ENCODE results near the gene PTEN.
A peak's percentile ranks its signal among the peaks of the same experiment; 100 is the strongest.

The PTEN gene

DNA sequence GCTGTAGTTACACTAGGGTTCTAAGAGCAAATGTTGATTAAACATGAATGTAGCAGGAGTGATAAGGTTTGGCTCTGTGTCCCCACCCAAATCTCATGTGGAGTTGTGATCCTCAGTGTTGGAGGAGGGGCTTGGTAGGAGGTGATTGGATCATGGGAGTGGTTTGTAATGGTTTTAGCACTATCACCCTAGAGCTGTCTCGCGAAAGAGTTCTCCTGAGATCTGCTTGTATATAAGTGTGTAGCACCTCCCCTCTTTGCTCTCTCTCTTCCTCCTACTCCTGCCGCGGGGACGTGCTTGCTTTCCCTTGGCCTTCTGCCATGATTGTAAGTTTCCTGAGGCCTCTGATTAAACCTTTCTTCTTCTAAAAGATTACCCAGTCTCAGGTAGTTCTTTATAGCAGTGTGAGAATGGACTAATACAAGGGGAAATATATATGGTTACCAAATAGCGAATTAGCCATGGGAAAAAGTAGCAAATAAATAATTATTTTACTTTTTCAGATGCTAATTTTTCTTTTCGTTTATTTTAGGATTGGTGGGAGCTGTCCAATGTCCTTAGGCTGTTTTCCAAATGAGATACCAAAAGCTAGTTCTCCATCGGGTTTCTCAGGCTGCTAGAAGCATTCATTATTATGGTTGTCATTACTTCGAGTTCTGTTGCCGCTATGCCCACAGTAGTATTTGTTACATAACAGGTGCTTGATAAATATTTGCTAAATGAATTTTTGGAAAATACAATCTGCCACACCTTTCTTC is 58.7 kb downstream of the PTEN start:
- 0 out of 2 replicates have a peak, but pooled peaks cover 2% of the 10 kb centered on the region for H3K36me3 ChIP-seq (ENCODE audit: control insufficient read depth, insufficient read depth, low read length)

DNA sequence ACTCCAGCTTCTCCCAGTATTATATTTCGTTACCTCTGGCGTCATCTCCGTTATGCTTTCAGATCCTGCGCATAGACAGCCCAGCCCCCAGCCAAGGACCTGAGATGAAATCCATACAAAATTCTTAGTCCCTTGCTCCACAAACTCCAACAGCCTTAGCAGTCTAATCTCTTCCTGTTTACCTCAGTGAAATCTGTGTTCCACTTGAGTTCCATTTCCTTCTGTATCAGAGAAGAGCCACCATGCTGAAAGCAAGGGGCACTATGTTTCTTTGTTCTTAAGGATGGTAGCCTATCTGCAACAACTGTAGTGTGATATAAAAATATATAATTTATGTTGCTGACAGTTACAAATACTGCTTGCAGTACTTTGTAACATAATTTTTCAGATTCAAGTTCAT is 59.8 kb downstream of the PTEN start:
- Histone ChIP-seq H3K4me1 (ENCODE audit: control insufficient read depth, insufficient read depth, low read length) (peaks cover 16% of the 10 kb centered on the region), H3K9ac (ENCODE audit: low read length) (no peak overlapping the region)

More for the DNA sequence above, 58.7 kb downstream of the PTEN start:
- H3K27ac ChIP-seq (ENCODE audit: low read depth, low read length), result no peak overlapping the region
- peaks cover 15% of the 10 kb centered on the region for H3K4me1 ChIP-seq (ENCODE audit: control insufficient read depth, insufficient read depth, low read length)
- no peaks in the 10 kb centered on the region for H3K9me3 ChIP-seq (ENCODE audit: control insufficient read depth, insufficient read depth, low read depth, low read length)
- H3K9ac ChIP-seq (ENCODE audit: low read length), result no peak overlapping the region
- no peak overlapping the region for H3K4me3 ChIP-seq (ENCODE audit: low read depth, low read length)
- H3K27me3 ChIP-seq (ENCODE audit: control insufficient read depth, insufficient read depth, low read length), result no peaks in the 10 kb centered on the region

DNA sequence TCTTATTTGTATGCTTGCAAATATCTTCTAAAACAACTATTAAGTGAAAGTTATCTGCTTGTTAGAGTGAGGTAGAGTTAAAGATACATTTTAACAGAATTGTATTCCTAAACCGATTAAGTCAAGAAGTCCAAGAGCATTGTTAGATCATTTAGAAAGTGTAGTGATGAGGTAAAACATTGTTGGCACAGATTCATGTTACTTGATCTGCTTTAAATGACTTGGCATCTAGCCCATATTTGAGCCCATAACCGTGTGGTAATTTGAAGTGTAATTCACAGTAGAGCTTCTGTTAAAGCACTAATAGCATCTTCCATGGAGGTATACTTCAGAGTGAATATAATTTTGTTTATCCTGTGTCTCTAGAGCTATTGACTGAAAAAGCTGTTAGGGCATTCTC is 62.1 kb downstream of the PTEN start:
- peaks cover 16% of the 10 kb centered on the region for H3K4me1 ChIP-seq (ENCODE audit: control insufficient read depth, insufficient read depth, low read length)

More for the DNA sequence above, 59.8 kb downstream of the PTEN start:
- Histone ChIP-seq H3K4me3 (ENCODE audit: low read depth, low read length) (no peak overlapping the region), H3K36me3 (ENCODE audit: control insufficient read depth, insufficient read depth, low read length) (0 out of 2 replicates have a peak, but pooled peaks cover 2% of the 10 kb centered on the region), H3K9me3 (ENCODE audit: control insufficient read depth, insufficient read depth, low read depth, low read length) (no peaks in the 10 kb centered on the region), H3K27me3 (ENCODE audit: control insufficient read depth, insufficient read depth, low read length) (no peaks in the 10 kb centered on the region), H3K27ac (ENCODE audit: low read depth, low read length) (no peak overlapping the region)

DNA sequence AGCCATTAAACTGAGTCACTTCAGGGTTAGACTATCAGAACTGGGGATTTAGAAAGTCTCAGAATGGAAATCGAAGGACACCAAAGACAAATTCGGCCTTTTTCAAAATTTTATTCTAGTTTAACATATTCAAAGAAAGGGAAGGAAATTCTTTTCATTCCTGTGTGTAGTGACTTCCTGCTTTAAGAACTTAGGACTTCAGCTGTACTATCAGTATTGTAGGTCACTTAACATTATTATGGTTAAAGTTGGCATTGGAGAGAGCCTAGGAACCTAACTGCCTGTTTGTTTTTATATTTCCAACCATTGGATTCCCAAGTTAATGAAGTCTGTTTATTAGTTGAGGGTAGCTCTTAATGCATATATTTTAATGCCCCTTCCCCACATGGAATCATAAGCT is 63.7 kb downstream of the PTEN start:
- Histone ChIP-seq H3K9ac (ENCODE audit: low read length) (no peak overlapping the region), H3K4me3 (ENCODE audit: low read depth, low read length) (no peak overlapping the region), H3K36me3 (ENCODE audit: control insufficient read depth, insufficient read depth, low read length) (0 out of 2 replicates have a peak, but pooled peaks cover 2% of the 10 kb centered on the region), H3K27ac (ENCODE audit: low read depth, low read length) (no peak overlapping the region), H3K27me3 (ENCODE audit: control insufficient read depth, insufficient read depth, low read length) (no peaks in the 10 kb centered on the region), H3K4me1 (ENCODE audit: control insufficient read depth, insufficient read depth, low read length) (peaks cover 20% of the 10 kb centered on the region), H3K9me3 (ENCODE audit: control insufficient read depth, insufficient read depth, low read depth, low read length) (no peaks in the 10 kb centered on the region)

More for the DNA sequence above, 62.1 kb downstream of the PTEN start:
- no peak overlapping the region for H3K4me3 ChIP-seq (ENCODE audit: low read depth, low read length)
- H3K27ac ChIP-seq (ENCODE audit: low read depth, low read length), result no peak overlapping the region
- no peaks in the 10 kb centered on the region for H3K9me3 ChIP-seq (ENCODE audit: control insufficient read depth, insufficient read depth, low read depth, low read length)
- H3K27me3 ChIP-seq (ENCODE audit: control insufficient read depth, insufficient read depth, low read length), result no peaks in the 10 kb centered on the region
- H3K36me3 ChIP-seq (ENCODE audit: control insufficient read depth, insufficient read depth, low read length), result 0 out of 2 replicates have a peak, but pooled peaks cover 2% of the 10 kb centered on the region
- no peak overlapping the region for H3K9ac ChIP-seq (ENCODE audit: low read length)

DNA sequence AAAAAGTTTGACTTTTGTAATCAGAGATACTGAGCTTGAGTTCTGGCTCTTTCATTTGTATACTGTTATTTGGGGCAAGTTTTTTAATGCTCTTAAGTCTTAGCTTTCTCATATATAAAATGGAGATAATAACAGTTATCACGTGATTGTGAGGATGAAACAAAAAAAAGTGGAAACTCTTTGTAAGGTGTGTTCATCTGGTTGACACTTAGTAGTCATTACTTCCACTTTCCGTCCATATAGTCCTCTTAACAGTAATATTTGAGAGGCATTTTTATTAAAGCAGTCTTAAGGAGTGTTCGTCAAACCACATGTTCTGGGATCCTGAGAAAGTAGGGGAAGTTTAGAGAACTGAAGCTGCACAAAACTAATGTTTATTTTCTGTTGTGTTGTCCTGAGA is 65.6 kb downstream of the PTEN start:
- Histone ChIP-seq H3K36me3 (ENCODE audit: control insufficient read depth, insufficient read depth, low read length) (peaks cover 8% of the 10 kb centered on the region), H3K4me3 (ENCODE audit: low read depth, low read length) (no peak overlapping the region), H3K27me3 (ENCODE audit: control insufficient read depth, insufficient read depth, low read length) (no peaks in the 10 kb centered on the region), H3K4me1 (ENCODE audit: control insufficient read depth, insufficient read depth, low read length) (peaks cover 20% of the 10 kb centered on the region), H3K27ac (ENCODE audit: low read depth, low read length) (no peak overlapping the region), H3K9me3 (ENCODE audit: control insufficient read depth, insufficient read depth, low read depth, low read length) (no peaks in the 10 kb centered on the region), H3K9ac (ENCODE audit: low read length) (no peak overlapping the region)

DNA sequence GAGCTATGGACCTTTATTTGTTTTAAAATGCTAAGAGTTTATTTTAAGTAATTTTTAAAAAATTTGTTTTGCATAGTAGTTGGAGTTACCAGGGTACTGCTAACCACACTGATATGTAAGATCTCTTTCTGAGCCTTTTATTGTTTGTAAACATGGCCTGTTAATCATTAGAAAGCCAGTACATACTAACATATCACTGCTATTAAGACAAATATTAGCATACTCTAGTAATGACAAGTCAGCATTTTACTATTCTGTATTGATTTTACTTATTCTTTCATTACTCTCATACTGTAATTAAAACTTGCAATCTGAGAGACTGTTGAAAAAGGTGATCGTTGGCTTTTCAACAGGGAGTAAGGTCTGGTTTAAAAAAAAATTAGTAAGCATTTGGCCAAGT is 66.7 kb downstream of the PTEN start:
- Histone ChIP-seq H3K4me3 (ENCODE audit: low read depth, low read length) (no peak overlapping the region), H3K4me1 (ENCODE audit: control insufficient read depth, insufficient read depth, low read length) (peaks cover 20% of the 10 kb centered on the region), H3K9me3 (ENCODE audit: control insufficient read depth, insufficient read depth, low read depth, low read length) (no peaks in the 10 kb centered on the region), H3K27ac (ENCODE audit: low read depth, low read length) (no peak overlapping the region), H3K27me3 (ENCODE audit: control insufficient read depth, insufficient read depth, low read length) (no peaks in the 10 kb centered on the region), H3K9ac (ENCODE audit: low read length) (no peak overlapping the region), H3K36me3 (ENCODE audit: control insufficient read depth, insufficient read depth, low read length) (peaks cover 10% of the 10 kb centered on the region)

DNA sequence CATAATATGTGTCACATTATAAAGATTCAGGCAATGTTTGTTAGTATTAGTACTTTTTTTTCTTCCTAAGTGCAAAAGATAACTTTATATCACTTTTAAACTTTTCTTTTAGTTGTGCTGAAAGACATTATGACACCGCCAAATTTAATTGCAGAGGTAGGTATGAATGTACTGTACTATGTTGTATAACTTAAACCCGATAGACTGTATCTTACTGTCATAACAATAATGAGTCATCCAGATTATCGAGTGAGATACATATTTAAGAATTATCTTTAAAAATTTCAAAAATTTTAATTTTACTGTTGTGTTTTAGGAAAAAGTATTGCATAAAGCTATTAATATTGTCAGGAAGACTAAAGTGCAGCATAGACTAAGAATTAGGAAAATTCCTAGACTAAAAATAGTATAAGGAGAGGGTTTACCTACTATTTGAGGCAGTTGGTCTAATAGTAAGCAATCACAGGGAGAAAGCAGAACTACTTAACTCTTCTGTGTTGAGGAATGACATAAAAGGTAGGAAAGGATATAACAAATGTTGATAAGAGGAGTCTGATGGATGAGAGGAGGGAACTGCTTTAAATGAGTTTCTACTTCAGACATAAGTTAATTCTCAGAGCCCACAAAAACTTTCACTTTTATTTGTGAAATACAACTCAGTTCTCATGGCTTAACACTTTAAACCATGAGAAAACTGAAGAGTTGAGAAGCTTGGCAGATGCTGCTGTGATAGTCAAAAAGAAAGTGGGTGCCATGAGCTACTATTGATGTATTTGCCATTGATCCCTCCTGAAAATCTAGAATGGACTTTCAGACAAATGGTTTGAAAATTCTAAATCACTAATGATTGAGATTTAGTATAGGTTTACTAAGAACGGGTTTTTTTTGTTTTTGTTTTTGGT is 67.8 kb downstream of the PTEN start:
- H3K27ac ChIP-seq (ENCODE audit: low read depth, low read length), result no peak overlapping the region
- peaks cover 10% of the 10 kb centered on the region for H3K36me3 ChIP-seq (ENCODE audit: control insufficient read depth, insufficient read depth, low read length)
- H3K9ac ChIP-seq (ENCODE audit: low read length), result no peak overlapping the region
- no peak overlapping the region for H3K4me3 ChIP-seq (ENCODE audit: low read depth, low read length)
- no peaks in the 10 kb centered on the region for H3K27me3 ChIP-seq (ENCODE audit: control insufficient read depth, insufficient read depth, low read length)
- no peaks in the 10 kb centered on the region for H3K9me3 ChIP-seq (ENCODE audit: control insufficient read depth, insufficient read depth, low read depth, low read length)
- peaks cover 19% of the 10 kb centered on the region for H3K4me1 ChIP-seq (ENCODE audit: control insufficient read depth, insufficient read depth, low read length)

DNA sequence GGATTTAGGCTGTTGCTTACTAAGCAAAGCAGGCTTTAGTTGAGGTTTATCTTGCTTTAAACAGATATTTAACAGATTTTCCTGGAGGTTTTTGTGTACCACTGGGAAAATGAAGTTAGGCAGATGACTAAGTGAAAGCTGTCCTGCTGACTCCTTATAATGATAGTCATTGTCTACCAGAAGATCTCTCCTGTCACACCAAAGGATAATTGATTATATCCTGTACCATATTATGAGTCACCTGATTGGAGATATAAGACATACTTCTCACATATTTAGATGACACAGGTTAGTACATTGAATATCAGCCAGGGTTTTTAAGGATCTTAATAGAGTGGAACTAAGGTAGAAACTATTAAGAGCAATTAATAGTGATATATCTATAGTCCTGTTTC is 68.4 kb downstream of the PTEN start:
- no peak overlapping the region for H3K9ac ChIP-seq (ENCODE audit: low read length)
- H3K4me1 ChIP-seq (ENCODE audit: control insufficient read depth, insufficient read depth, low read length), result peaks cover 13% of the 10 kb centered on the region; the same call in 1 of the 2 replicates
- no peak overlapping the region for H3K27ac ChIP-seq (ENCODE audit: low read depth, low read length)

DNA sequence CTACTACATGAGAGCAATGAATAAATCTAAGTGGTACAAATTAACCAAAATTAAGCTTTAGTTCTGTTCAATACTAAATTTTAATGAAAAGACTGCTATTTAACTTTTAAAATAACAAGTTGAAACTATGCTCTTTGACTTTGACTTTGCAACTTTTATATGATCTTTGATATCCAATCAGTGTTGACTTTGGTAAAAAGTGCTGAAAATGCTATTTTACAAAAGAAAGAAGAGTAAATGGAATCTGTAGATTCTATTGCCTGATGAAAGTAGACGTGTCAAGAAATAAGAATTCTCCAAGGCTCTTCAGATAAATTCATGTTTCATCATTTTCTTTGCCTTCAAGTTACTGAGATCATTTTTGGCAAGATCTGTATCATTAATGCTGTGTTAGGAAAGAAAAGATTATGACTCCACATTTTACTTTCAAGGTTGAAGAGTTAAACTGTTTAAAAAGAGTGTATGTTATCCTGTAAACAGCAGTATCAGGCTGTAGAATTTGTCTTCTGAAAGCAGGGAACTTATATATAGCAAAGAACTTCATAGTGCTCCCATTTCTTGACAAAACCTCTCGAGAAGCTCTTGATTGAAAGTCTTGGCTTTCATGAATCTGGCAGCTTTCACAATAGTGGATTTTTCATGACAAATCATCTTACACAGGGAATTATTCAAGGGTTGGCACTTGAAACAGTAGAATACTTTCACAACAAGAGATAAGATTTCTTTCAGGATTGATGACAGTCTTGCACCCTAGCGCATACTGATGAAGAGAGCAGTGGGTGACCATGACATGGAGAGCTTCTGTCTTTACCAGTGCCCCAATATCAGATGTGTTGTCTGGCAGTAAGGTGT is 72.1 kb downstream of the PTEN start:
- no peak overlapping the region for H3K27ac ChIP-seq (ENCODE audit: low read depth, low read length)
- no peaks in the 10 kb centered on the region for H3K9me3 ChIP-seq (ENCODE audit: control insufficient read depth, insufficient read depth, low read depth, low read length)
- no peak overlapping the region for H3K4me3 ChIP-seq (ENCODE audit: low read depth, low read length)
- H3K4me1 ChIP-seq (ENCODE audit: control insufficient read depth, insufficient read depth, low read length), result peaks cover 34% of the 10 kb centered on the region
- no peaks in the 10 kb centered on the region for H3K27me3 ChIP-seq (ENCODE audit: control insufficient read depth, insufficient read depth, low read length)
- H3K36me3 ChIP-seq (ENCODE audit: control insufficient read depth, insufficient read depth, low read length), result peaks cover 15% of the 10 kb centered on the region
- no peak overlapping the region for H3K9ac ChIP-seq (ENCODE audit: low read length)

More for the DNA sequence above, 68.4 kb downstream of the PTEN start:
- H3K4me3 ChIP-seq (ENCODE audit: low read depth, low read length), result no peak overlapping the region
- no peaks in the 10 kb centered on the region for H3K9me3 ChIP-seq (ENCODE audit: control insufficient read depth, insufficient read depth, low read depth, low read length)
- no peaks in the 10 kb centered on the region for H3K27me3 ChIP-seq (ENCODE audit: control insufficient read depth, insufficient read depth, low read length)
- peaks cover 10% of the 10 kb centered on the region for H3K36me3 ChIP-seq (ENCODE audit: control insufficient read depth, insufficient read depth, low read length)

DNA sequence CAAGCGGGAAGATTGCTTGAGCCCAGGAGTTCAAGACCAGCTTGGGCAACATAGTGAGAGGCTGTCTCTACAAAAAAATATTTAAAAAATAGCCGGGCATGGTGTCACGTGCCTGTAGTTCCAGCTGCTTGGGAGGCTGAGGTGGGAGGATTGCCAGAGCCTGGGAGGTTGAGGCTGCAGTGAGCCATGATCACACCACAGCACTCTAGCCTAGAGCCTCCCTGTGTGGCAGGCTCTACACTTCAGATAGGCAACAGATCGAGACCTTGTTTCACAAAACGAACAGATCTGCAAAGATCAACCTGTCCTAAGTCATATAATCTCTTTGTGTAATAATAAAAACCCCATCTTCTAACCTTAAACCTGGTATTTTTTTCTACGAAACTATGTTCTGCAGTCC is 76.8 kb downstream of the PTEN start:
- 0 out of 2 replicates have a peak overlapping the region, but pooled peaks have one; percentile 33 for H3K27ac ChIP-seq (ENCODE audit: low read depth, low read length)
- H3K36me3 ChIP-seq (ENCODE audit: control insufficient read depth, insufficient read depth, low read length), result peaks cover 13% of the 10 kb centered on the region
- no peaks in the 10 kb centered on the region for H3K27me3 ChIP-seq (ENCODE audit: control insufficient read depth, insufficient read depth, low read length)
- H3K4me1 ChIP-seq (ENCODE audit: control insufficient read depth, insufficient read depth, low read length), result peaks cover 25% of the 10 kb centered on the region
- no peak overlapping the region for H3K9ac ChIP-seq (ENCODE audit: low read length)
- H3K4me3 ChIP-seq (ENCODE audit: low read depth, low read length), result no peak overlapping the region
- H3K9me3 ChIP-seq (ENCODE audit: control insufficient read depth, insufficient read depth, low read depth, low read length), result no peaks in the 10 kb centered on the region
